ENCODE data around the gene RCOR2. TPM values are rescaled to one million over a fixed set of nuclear protein-coding genes. Genes with fewer than 3 reads are reported as not detected.
A peak's percentile ranks its signal among the peaks of the same experiment; 100 is the strongest.

Gene RCOR2
- total RNA-seq, 1 donor from 2014 or later, result 2.6 TPM

DNA sequence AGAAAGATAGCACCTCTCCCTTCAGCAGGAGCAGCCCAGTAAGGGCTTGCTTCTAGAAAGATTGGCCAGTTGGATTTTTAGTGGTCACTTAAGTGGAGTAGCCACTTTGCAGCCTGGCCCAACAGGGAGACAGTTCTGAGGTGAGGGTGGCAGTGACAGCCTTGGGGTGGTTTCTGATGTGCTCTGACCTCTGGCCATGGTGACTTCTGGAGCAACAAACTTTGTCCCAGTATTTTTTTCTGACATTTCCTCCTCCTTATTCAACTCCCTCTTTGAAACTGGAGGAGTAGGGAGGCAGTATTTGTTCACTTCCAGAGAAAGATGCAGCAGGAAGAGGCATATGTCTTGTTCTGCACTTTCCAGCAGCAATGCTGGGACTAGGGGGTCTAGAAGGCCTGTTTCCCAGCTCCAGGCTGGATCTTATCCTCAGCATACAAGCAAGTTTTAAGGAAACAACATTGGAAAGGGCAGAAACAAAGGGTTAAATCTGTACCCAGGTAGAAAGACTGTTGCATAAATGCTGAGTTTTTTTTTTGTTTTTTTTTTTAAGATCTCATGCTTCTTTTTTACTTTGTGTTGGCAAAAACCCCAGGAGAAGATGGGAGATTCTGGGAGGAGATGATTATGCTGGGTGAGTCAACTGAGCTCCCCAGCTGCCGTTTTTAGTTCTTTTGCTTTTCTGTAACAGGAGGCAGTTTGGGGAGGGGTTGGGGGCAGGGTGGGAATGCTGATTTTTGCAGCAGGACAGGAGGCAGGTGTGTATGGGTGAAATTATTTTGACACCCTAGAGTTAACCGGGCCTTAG is 37.2 kb downstream of the RCOR2 start:
- Mint-ChIP-seq H3K4me1 (ENCODE audit: unreplicated experiment) (peaks cover 24% of the 10 kb centered on the region), H3K4me3 (ENCODE audit: unreplicated experiment) (no peak overlapping the region), H3K36me3 (ENCODE audit: unreplicated experiment) (peaks cover 3% of the 10 kb centered on the region), H3K9me3 (ENCODE audit: unreplicated experiment) (no peaks in the 10 kb centered on the region), H3K27ac (ENCODE audit: unreplicated experiment) (peak overlapping the region; percentile 69), H3K27me3 (ENCODE audit: unreplicated experiment) (no peaks in the 10 kb centered on the region)
- no peak for TF ChIP-seq CTCF (IDR thresholded peaks at IDR 0.05)
- DNase-seq (ENCODE audit: extremely low spot score, unreplicated experiment), result no peak

- Mint-ChIP-seq H3K27me3 (ENCODE audit: unreplicated experiment) (no peaks in the 10 kb centered on the region), H3K27ac (ENCODE audit: unreplicated experiment) (no peak overlapping the region), H3K4me1 (ENCODE audit: unreplicated experiment) (peaks cover 39% of the 10 kb centered on the region), H3K9me3 (ENCODE audit: unreplicated experiment) (no peaks in the 10 kb centered on the region), H3K4me3 (ENCODE audit: unreplicated experiment) (no peak overlapping the region), H3K36me3 (ENCODE audit: unreplicated experiment) (no peaks in the 10 kb centered on the region)
- DNase-seq (ENCODE audit: extremely low spot score, unreplicated experiment), result no peak
- TF ChIP-seq CTCF (IDR thresholded peaks at IDR 0.05), result no peak
These were observed 39.2 kb downstream of the RCOR2 start for GRCh38 chr11:63877658-63878241.

DNA sequence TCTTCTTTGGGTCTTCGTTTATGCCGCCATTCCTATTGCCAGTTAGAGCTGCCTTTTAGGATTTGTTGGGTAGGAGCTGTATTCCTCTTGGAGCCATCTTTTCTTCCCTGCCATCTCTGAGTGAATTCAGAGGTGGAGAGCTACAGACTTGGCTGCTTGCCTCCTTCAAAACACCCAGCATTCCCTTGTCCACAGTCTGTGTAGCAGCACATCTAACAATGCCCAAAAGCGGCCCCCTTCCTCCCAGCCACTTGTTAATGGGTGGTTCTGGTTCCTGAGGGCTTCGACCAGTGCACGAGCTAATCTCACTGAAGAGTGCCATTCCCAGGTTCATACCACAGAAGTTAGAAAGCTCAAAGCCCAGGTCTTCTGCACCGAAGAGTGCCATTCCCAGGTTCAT is 40.3 kb downstream of the RCOR2 start:
- H3K4me1 Mint-ChIP-seq (ENCODE audit: unreplicated experiment), result peaks cover 49% of the 10 kb centered on the region
- no peak for DNase-seq (ENCODE audit: extremely low spot score, unreplicated experiment)
- H3K4me3 Mint-ChIP-seq (ENCODE audit: unreplicated experiment), result no peak overlapping the region
- H3K9me3 Mint-ChIP-seq (ENCODE audit: unreplicated experiment), result no peaks in the 10 kb centered on the region
- TF ChIP-seq CTCF (IDR thresholded peaks at IDR 0.05), result no peak
- H3K27me3 Mint-ChIP-seq (ENCODE audit: unreplicated experiment), result no peaks in the 10 kb centered on the region
- H3K36me3 Mint-ChIP-seq (ENCODE audit: unreplicated experiment), result no peaks in the 10 kb centered on the region
- H3K27ac Mint-ChIP-seq (ENCODE audit: unreplicated experiment), result no peak overlapping the region

DNA sequence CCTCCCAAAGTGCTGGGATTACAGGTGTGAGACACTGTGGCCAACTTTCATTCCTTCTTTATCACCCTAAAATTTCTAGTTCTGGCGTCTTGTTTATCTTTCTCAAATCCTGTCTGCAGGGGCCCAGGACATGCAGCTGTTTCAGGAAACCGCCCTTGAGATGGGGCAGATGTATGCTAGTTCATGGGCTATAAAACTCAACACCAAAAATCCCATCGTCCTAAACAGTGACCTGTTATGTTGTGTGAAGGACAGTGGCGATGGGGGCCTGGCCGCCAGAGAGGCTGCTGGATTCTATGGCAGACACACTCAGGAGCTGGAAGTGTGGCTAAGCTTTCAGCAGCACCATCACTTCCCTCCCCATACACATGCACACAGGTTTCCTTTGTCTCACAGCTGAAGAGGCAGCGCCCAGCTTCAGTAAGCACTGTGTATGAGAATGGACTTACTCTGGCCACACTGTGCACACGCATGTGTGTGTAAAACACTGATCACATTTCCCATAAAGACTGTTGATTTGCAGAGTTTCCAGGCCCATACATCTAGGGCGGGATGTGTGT is 41.4 kb downstream of the RCOR2 start:
- Mint-ChIP-seq H3K4me1 (ENCODE audit: unreplicated experiment) (peaks cover 52% of the 10 kb centered on the region), H3K27ac (ENCODE audit: unreplicated experiment) (no peak overlapping the region), H3K9me3 (ENCODE audit: unreplicated experiment) (no peaks in the 10 kb centered on the region), H3K27me3 (ENCODE audit: unreplicated experiment) (no peaks in the 10 kb centered on the region), H3K36me3 (ENCODE audit: unreplicated experiment) (no peaks in the 10 kb centered on the region), H3K4me3 (ENCODE audit: unreplicated experiment) (no peak overlapping the region)
- TF ChIP-seq CTCF (IDR thresholded peaks at IDR 0.05), result no peak
- no peak for DNase-seq (ENCODE audit: extremely low spot score, unreplicated experiment)

- H3K9me3 Mint-ChIP-seq (ENCODE audit: unreplicated experiment), result no peaks in the 10 kb centered on the region
- no peak overlapping the region for H3K4me3 Mint-ChIP-seq (ENCODE audit: unreplicated experiment)
- TF ChIP-seq CTCF (IDR thresholded peaks at IDR 0.05), result no peak
- H3K36me3 Mint-ChIP-seq (ENCODE audit: unreplicated experiment), result no peaks in the 10 kb centered on the region
- H3K27ac Mint-ChIP-seq (ENCODE audit: unreplicated experiment), result no peak overlapping the region
- H3K4me1 Mint-ChIP-seq (ENCODE audit: unreplicated experiment), result peaks cover 52% of the 10 kb centered on the region
- H3K27me3 Mint-ChIP-seq (ENCODE audit: unreplicated experiment), result no peaks in the 10 kb centered on the region
- DNase-seq (ENCODE audit: extremely low spot score, unreplicated experiment), result no peak
These were observed 42.5 kb downstream of the RCOR2 start for GRCh38 chr11:63874511-63874910.

Data from osteocyte (in vitro differentiated cells).